A549 (cell line): ENCODE data around the gene ARHGAP10.

Source experiments
- CHD2 ChIP-seq: fragments of 150-350 bp; IDR thresholded peaks from 2 replicates; pipeline ENCODE4 v1.6.1; 2014; ENCODE audit warnings: low read length; ENCODE audit not compliant: partially characterized antibody
- CTCF ChIP-seq: fragments of >200 bp; sonication (Bioruptor Twin); formaldehyde crosslinking; IDR thresholded peaks from 3 replicates; pipeline ENCODE4 v1.5.1; 2016
- NPAS2 ChIP-seq: fragments of 250-450 bp; sonication (Bioruptor Pico); IDR thresholded peaks from 2 replicates; pipeline ENCODE4 v1.8.0; 2022; ENCODE audit warnings: mild to moderate bottlenecking, moderate library complexity, borderline replicate concordance
- NR3C1 ChIP-seq: fragments of >200 bp; sonication (Bioruptor Twin); formaldehyde crosslinking; IDR thresholded peaks from 3 replicates; pipeline ENCODE4 v1.6.1; 2017
- PBX3 ChIP-seq: IDR thresholded peaks from 2 replicates; pipeline ENCODE4 v1.6.1; 2012
- RAD21 ChIP-seq, 2 experiments: fragments of >200 bp in 1 of 2; sonication (Bioruptor Twin) in 1 of 2; formaldehyde crosslinking in 1 of 2; IDR thresholded peaks in 1 of 2; conservative IDR thresholded peaks in 1 of 2; 2 replicates in 1 of 2; 3 replicates in 1 of 2; pipeline ENCODE4 v1.6.1; 2012 to 2018; ENCODE audit warnings: inconsistent platforms in 1 of 2
- REST ChIP-seq: fragments of 200-600 bp; sonication (generic); IDR thresholded peaks from 2 replicates; pipeline ENCODE4 v1.6.1; 2016; ENCODE audit warnings: antibody characterized with exemption, mild to moderate bottlenecking, moderate library complexity
- TP53 ChIP-seq: fragments of 250-450 bp; sonication (Bioruptor Pico); IDR thresholded peaks from 2 replicates; pipeline ENCODE4 v1.5.0; 2021; ENCODE audit warnings: mild to moderate bottlenecking, moderate library complexity

GRCh38 chr4:147754037-147754445, 22.2 kb downstream of the ARHGAP10 start:
- TF ChIP-seq RAD21 (conservative IDR thresholded peaks at IDR 0.05 in 1 of 2, IDR thresholded peaks at IDR 0.05 in 1 of 2) (no peak), TP53 (no peak), CTCF (no peak), REST (no peak), CHD2 (no peak), NR3C1 (no peak), NPAS2 (no peak), PBX3 (no peak)
